ENCODE measurements around the gene TLE1.

Gene TLE1

DNA sequence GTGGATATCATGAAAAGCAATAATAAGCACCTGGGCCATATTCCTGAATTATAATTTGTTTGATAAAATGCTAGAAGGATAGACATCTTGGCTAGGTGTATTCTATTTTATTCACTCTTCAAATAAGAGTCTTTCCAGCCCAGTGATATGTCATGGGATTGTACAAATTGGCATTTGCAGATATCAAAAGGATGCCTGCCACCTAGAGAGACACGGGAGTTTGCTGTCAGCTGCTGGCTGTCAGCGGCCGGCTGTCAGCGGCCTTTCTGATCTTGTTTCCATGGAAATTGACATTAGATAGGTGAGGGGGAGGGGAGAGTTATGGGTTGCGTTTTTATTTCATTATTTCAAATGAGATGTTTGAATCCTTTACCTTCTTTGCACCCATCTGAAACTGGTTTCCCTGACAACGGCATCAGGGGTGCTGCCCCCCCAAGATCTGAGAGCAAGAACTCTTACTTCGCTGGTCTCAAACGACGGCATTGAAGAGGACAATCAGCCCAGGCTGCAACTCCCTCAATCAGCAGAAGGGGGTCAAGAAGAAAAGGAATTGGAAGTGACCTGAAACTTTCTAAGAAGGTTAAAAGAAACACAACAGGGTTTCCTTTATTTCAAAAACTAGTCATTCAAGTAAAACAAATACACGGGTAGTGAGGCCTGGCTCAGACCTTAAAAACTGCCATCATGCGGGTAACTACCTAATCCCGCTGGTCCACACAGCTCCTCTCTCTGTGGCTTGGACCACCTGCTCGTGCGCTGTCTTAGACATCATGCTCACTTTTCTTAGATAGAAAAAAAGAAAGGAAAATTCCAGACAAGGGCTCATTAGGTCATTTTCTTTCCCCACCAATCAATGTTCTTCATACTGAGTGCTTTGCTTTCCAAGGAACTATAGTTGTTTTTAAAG lies 115.7 kb downstream of the TLE1 start:
- DNase-seq = no peak

- no peak for DNase-seq
Measured at GRCh38 chr9:81570083-81570482, 119.3 kb downstream of the TLE1 start.

DNA sequence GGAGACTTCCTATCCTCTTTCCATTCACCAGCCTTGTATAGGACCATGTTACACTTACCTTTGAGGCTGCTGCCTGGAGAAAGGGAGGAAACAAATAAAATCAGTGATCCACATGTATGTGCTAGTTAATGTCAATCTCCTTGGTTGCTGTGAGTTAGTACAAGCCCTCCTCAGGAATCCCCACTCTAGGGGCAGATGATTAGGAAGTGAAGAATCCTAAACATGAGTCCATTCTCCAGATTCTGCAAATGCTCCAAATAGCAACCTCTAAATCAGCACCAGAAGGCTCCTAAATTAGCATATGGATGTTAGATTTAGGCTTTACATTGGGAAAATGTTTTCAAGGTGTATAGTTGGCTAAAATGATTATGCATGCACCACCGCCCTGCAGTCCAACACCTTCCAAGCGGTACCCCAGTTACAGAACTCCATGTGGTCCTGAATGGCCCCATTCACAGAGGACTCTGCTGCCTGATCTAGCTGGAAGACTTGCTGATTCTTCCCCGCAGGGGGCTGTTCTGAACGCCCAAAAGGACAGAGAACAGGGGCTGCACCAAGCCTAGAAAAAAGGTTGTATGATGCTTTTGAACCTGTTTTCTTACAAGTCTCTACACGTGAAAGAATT lies 123.2 kb downstream of the TLE1 start:
- no peak for DNase-seq

GRCh38 chr9:81565609-81566008 lies 123.7 kb downstream of the TLE1 start:
- no peak for DNase-seq

GRCh38 chr9:81565144-81565543 lies 124.2 kb downstream of the TLE1 start:
- DNase-seq = no peak

DNA sequence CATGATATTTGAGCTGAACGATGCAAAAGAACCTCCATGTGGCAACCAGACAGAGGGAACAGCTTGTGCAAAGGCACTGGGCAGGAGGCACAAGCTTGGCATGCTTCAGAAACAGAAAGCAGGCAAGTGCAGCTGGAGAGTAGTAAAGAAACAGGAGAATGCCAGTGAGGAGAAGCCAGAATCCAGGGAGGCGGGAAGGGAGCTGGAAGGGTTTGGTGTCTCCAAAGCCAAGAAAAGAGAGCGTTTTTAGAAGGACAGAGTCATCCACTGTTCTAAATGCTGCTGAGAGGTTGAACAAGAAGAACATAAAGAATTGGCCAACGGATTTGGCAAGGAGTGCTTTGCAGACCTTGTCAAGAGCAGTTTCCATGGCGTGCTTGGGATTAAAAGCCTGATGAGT lies 124.7 kb downstream of the TLE1 start:
- DNase-seq = no peak

GRCh38 chr9:81563739-81564138 lies 125.6 kb downstream of the TLE1 start:
- no peak for DNase-seq

DNA sequence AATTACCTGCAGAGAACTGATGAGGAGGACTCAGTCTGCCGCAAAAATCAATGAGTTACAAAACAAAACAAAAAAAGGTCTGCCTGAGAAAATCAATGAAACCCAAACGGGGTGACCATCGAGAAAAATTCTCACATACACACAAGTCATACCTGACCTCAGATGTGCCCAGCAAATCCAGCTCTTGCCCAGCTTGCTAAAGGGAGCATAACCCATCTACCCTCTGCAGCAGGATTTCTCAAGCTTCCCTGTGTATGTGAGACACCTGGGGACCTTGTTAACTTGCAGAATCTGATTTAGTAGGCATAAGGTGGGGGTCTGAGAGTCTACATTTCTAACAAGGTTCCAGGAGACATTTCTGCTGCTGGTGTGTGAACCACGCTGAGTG lies 126.3 kb downstream of the TLE1 start:
- no peak for DNase-seq

GRCh38 chr9:81562231-81563019 lies 126.9 kb downstream of the TLE1 start:
- peak; percentile 44 for DNase-seq

- peak; percentile 71 for DNase-seq
Measured at GRCh38 chr9:81560851-81561732, 128.3 kb downstream of the TLE1 start.

GRCh38 chr9:81559709-81560108 lies 129.6 kb downstream of the TLE1 start:
- DNase-seq = peak; percentile 97

- no peak for DNase-seq
Measured at GRCh38 chr9:81559197-81559596, 130.2 kb downstream of the TLE1 start.

DNA sequence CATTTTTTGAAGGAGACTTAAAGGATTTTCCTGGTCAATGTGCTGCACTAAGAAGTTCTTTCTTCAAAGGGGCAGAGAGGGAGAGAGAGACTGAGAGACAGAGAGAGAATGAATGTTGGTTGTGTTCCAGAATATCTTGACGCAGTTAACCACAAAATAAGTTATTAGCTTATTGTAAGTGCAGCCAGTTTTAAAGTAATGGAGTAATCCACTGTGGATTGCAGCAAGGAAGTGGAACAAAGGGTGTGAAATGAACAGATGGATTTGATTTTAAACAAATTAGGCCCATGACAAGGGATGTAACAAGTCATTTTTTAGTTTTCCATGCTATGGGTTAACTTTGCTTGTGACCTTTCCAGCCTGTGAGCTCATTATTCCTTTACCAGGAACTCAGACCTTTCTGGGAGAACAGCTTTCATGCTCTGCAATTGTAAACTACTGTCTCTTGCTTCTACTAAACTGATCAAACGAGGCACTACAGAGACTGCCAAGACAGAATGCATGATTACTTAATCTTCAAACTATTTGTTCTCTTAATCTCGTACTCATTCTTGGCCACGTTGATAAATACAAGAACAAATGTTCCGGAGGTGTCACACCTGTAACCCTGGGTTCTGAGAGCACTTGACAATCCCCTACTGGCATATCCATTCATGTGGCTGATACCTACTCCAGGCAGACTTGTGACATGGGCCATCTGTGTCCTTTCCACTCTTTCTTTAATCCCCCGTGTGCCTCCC lies 131.1 kb downstream of the TLE1 start:
- DNase-seq = peak; percentile 98

GRCh38 chr9:81557452-81558090 lies 131.8 kb downstream of the TLE1 start:
- DNase-seq = peak; percentile 89

GRCh38 chr9:81556923-81557322 lies 132.4 kb downstream of the TLE1 start:
- no peak for DNase-seq

- DNase-seq = no peak
Measured at GRCh38 chr9:81552581-81552991, 136.8 kb downstream of the TLE1 start.

- DNase-seq = no peak
Measured at GRCh38 chr9:81550207-81550583, 139.2 kb downstream of the TLE1 start.

DNA sequence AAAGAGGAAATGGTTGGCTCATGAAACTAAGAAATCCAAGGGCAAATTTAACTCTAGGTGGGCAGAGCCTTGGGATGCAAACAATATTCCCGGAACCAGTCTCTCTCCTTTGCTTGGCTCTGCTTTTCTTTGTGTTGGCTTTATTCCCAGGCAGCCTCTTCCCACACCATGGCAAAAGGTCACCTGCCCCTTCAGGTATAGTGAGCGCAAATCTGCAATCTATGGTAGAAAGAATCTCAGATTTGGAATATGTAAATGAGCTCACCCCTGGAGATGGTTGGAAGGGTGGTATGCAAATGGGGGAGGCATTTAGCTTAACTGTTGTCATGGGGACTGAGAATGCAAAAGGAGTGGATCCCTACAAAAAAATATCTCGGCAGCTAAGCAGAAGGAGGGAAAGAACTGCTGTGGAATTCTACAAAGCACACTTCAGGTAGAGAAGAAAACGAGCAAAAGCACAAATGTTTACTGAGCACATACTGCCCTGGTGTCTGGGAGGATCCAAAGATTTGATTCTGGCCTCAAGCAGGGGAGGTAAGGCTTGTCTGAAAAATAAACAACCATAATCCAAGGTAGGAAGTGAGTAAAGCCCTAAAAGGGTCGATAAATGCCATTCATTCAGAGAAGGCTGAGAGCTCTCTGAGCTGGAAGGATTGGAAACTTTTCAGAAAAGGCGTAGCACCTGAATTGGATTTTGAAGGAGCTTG lies 139.7 kb downstream of the TLE1 start:
- no peak for DNase-seq

DNA sequence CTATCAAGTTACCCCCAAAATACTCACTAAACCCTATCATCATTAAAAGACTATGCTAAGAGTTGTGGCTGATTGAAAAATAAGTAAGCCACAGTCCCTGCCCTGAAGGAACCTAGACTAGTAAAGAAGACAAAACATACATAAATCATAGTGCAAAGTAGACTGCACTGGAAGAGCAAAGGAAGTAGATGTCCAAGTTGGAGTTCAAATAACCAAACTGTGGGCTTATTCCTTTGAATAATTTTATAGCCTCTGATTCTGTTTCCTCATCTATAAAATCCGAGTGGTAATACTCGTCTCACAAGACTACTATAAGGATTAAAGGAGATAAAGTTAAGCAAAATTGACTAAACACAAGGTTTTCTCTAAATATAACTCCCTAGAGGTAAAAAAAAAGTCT lies 140.4 kb downstream of the TLE1 start:
- no peak for DNase-seq

DNA sequence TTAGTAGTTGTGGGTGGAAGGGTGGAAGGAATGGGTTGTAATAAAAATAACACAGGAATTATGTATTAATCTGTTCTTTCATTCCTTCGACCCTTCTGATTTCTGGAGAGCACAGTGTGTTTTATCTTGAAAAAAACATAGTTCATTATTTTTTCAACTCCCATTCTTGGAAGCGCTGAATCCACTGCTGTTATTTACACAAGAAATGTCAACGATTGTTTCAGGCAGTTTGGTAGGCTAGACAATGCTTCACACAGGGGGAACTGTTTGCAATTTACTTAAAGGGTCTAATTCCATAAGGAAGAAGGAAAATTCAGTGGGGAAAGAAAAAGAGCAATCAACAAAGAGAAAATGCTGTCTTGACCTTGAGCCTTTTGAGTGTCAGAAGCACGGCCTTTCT lies 142.9 kb downstream of the TLE1 start:
- DNase-seq = no peak

DNA sequence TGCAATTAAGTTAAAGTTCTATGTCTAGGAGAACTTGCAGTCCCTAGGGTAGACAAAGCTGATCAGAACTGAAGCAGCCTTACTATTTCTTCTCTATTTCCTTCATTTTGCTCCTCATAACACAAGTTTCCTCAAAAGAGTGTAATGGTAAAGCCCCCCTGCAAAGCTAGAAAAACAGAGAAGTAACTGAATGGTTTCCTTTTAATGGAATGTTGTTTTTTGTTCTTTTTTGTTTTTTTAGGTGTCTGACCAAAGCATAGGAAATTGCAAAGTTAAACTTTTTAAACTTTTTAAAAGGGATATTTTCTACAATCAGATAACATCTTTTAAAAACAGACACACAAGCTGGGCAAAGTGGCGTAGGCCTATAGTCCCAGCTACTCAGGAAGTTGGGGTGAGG lies 145.7 kb downstream of the TLE1 start:
- no peak for DNase-seq

Measured in fibroblast of upper back skin (primary cell).